ENCODE data around the gene PTGR1. TPM values are rescaled to one million over a fixed set of nuclear protein-coding genes. Genes with fewer than 3 reads are reported as not detected.

PTGR1 gene
- 10 to 100 TPM in 3 of 4 donors, under 1 TPM in 1; 0.77 to 71.1 (median 42.0) TPM for total RNA-seq

DNA sequence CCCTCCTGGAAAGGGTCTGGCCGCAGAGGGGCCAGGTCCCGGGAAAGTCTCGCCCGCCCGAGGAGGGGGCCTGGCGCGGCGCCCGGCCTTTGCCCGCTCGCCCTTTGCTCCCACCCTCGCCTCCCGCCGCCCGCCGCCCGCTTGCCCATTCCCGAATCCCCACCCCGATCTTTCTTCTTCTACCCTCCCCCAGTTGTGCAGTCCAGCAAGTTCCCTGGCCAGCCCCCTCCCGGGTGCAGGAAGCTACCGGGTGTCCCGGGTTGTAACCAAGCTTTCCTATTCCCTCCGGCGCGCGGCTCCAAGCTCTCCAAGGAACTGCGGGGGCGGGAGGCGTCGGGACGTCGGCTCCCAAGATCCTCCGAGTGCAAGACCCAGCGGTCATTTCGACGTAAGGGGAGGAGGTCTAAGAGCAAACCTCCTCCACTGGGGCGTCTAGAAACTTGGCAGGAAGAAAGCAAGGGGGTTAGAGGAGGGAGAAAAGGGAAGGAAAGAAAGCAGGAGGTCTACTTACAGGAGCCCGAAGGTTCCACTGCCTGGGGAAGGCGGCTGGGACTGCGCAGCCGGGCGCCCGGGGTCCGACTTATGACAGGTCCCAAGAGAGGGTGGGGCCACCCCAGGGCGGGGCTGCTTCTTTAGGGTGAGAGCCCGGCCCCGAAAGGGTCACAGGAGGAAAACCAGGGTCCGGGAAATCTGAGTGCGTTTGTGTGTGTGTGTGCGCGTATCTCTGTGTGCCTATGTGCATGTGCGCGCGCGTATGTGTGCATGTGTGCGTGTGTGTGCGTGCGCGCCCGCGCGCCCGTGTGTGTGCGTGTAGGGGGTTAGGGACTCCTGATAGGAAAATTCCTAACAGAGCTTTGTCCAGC lies at the start of gene PTGR1:
PTGR1 (minus strand) TSS at position 556 of the 863 bp plus-strand sequence. CDS start 2,225 bp downstream, outside the sequence.
- Histone ChIP-seq H3K4me1 (no peaks in the 10 kb centered on the region), H3K27me3 (no peaks in the 10 kb centered on the region), H3K27ac (peak within 1 kb of the TSS; percentile 83 to 86), H3K4me3 (peak within 1 kb of the TSS; percentile 46 to 58), H3K9me3 (no peaks in the 10 kb centered on the region), H3K36me3 (no peaks in the 10 kb centered on the region)
- peak; percentile 87 for DNase-seq
- TF ChIP-seq, protein P1, sequence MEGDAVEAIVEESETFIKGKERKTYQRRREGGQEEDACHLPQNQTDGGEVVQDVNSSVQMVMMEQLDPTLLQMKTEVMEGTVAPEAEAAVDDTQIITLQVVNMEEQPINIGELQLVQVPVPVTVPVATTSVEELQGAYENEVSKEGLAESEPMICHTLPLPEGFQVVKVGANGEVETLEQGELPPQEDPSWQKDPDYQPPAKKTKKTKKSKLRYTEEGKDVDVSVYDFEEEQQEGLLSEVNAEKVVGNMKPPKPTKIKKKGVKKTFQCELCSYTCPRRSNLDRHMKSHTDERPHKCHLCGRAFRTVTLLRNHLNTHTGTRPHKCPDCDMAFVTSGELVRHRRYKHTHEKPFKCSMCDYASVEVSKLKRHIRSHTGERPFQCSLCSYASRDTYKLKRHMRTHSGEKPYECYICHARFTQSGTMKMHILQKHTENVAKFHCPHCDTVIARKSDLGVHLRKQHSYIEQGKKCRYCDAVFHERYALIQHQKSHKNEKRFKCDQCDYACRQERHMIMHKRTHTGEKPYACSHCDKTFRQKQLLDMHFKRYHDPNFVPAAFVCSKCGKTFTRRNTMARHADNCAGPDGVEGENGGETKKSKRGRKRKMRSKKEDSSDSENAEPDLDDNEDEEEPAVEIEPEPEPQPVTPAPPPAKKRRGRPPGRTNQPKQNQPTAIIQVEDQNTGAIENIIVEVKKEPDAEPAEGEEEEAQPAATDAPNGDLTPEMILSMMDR (IDR thresholded peaks at IDR 0.05) = peak in 1 of 4 experiments; percentile 12
- TF ChIP-seq POLR2A (IDR thresholded peaks at IDR 0.05) = peak in 1 of 2 donors; percentile 38
- intact Hi-C loops (cut with DNase I; ENCODE audit: low total_unique reads) = no loop called here

DNA sequence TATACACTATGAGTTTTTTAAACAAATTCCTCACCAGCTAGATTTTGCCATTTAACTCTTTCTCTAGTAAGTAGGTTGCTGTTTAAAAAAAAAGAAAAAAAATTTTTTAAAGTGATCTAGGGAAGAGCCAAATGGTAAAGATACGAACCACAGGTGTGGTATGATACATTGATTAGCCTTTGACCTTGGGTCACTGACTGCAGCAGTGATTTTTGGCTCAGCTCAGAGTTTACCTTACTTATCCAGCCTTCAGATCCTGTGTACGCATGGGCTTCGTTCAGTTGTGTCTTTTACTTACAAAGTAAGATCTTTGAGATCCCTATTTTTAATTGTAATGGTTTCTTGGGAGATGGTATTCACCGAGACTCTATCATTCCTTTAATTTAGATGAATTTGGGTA lies 49.6 kb upstream of the PTGR1 start:
- H3K9me3 ChIP-seq = no peaks in the 10 kb centered on the region

DNA sequence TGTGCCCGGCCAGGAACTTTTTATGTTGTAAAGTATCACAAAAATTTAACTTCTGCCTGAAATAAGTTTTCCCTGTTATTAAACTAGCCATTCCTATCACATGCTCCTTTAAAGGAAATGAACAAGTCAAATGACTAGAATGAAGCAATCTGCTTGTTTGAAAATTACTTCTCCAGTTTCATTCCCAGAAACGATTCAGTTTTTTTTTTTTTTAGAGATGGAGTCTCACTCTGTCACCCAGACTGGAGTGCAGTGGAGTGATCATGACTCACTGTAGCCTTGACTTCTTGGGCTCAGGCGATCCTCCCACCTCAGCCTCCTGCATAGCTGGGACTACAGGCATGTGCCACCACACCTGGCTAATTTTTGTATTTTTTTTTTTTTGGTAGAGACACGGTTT lies 48.6 kb upstream of the PTGR1 start:
- no peak overlapping the region for H3K4me3 ChIP-seq
- H3K9me3 ChIP-seq = no peaks in the 10 kb centered on the region
- intact Hi-C loops (cut with DNase I; ENCODE audit: low total_unique reads) = no loop called here
- H3K36me3 ChIP-seq = no peaks in the 10 kb centered on the region
- H3K27me3 ChIP-seq = no peaks in the 10 kb centered on the region
- no peak for DNase-seq
- peak overlapping the region in 1 of 2 donors; percentile 1 for H3K27ac ChIP-seq
- H3K4me1 ChIP-seq = peaks cover 0 to 6% of the 10 kb centered on the region in 2 donors
- TF ChIP-seq POLR2A (IDR thresholded peaks at IDR 0.05) = no peak
- TF ChIP-seq, protein P1 (IDR thresholded peaks at IDR 0.05) = no peak

More for the DNA sequence above, 49.6 kb upstream of the PTGR1 start:
- Histone ChIP-seq H3K4me1 (peaks cover 0 to 6% of the 10 kb centered on the region in 2 donors), H3K27me3 (no peaks in the 10 kb centered on the region), H3K36me3 (no peaks in the 10 kb centered on the region), H3K27ac (no peak overlapping the region), H3K4me3 (no peak overlapping the region)
- TF ChIP-seq POLR2A (IDR thresholded peaks at IDR 0.05) = no peak
- TF ChIP-seq, protein P1 (IDR thresholded peaks at IDR 0.05) = no peak
- intact Hi-C loops (cut with DNase I; ENCODE audit: low total_unique reads) = no loop called here
- no peak for DNase-seq

DNA sequence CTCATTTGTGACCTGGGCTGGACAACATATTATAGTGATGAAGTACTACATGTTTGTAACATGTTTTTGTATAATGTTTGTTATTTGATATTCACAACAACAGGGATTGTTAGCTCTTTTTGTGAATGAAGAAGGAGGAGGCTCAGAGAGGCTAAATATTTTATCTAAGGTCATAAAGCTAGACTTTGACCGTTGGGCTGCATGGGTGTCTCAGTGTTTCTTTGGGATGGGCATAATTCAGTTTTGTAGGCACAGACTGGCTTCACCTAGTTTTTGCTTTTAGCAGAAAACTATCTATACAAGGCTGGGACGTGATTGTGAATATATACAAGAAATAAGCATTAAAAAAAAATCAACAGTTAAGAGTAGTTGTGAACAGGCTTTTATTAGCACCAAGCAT lies 47.0 kb upstream of the PTGR1 start:
- no peaks in the 10 kb centered on the region for H3K9me3 ChIP-seq
- intact Hi-C loops (cut with DNase I; ENCODE audit: low total_unique reads) = no loop called here
- no peak overlapping the region for H3K4me3 ChIP-seq
- H3K27ac ChIP-seq = no peak overlapping the region
- H3K4me1 ChIP-seq = peaks cover 0 to 6% of the 10 kb centered on the region in 2 donors
- DNase-seq = no peak
- no peaks in the 10 kb centered on the region for H3K36me3 ChIP-seq
- no peaks in the 10 kb centered on the region for H3K27me3 ChIP-seq
- TF ChIP-seq, protein P1 (IDR thresholded peaks at IDR 0.05) = no peak
- no peak for TF ChIP-seq POLR2A (IDR thresholded peaks at IDR 0.05)

DNA sequence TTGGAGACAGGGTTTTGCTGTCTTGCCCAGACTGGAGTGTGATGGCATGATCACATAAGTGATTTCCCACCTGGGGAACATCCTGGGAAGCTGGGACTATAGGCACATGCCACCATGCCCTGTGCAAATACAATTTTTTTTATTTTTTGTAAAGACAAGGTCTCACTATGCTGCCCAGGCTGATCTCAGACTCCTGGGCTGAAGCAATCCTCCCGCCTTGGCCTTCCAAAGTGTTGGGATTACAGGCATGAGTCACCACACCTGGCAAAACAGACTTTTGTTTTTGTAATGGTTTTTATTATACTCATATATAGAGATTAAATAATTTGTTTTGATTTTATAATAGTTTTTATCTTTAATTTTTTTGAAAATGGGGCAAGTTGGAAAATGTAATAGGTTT lies 46.4 kb upstream of the PTGR1 start:
- intact Hi-C loops (cut with DNase I; ENCODE audit: low total_unique reads) = no loop called here
- TF ChIP-seq, protein P1 (IDR thresholded peaks at IDR 0.05) = no peak
- TF ChIP-seq POLR2A (IDR thresholded peaks at IDR 0.05) = no peak
- no peaks in the 10 kb centered on the region for H3K27me3 ChIP-seq
- H3K4me1 ChIP-seq = peaks cover 0 to 6% of the 10 kb centered on the region in 2 donors
- H3K36me3 ChIP-seq = no peaks in the 10 kb centered on the region
- H3K9me3 ChIP-seq = no peaks in the 10 kb centered on the region
- H3K4me3 ChIP-seq = no peak overlapping the region
- H3K27ac ChIP-seq = no peak overlapping the region
- peak in 1 of 2 donors; percentile 31 for DNase-seq

All from uterus (tissue), 4 donors.